Measurements from ENCODE around the gene TOMM6.

TOMM6 gene

DNA sequence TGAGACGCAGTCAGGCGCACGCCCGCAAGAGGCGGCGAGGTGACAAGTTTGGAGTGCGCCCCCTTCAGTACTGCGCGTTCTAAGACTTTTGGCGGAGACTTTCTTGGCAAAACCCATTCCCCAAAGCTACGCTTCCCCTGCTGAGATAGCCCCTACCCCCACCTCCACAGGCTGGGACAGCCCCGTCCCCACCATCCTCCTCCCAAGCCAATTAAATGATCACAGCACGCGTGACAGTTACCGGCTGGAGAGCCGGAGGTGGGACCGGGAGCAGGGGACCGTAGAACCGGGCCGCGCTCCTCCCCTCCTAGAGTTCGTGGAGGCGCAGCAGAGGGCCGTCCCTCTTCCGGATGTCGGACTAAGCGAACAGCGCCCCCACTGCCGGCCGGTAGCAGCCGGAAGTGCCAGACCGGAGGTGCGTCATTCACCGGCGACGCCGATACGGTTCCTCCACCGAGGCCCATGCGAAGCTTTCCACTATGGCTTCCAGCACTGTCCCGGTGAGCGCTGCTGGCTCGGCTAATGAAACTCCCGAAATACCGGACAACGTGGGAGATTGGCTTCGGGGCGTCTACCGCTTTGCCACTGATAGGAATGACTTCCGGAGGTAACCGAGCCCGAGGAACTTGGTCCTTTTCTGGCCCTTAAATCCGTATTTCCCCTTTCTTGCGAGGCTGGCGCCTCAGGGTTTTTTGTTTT lies at the start of gene TOMM6:
Gene TOMM6, plus strand, starts transcription at position 476 of the 699 bp plus-strand sequence. Its CDS starts 4 bp downstream, at position 480.
- no peak for FAIRE-seq

DNA sequence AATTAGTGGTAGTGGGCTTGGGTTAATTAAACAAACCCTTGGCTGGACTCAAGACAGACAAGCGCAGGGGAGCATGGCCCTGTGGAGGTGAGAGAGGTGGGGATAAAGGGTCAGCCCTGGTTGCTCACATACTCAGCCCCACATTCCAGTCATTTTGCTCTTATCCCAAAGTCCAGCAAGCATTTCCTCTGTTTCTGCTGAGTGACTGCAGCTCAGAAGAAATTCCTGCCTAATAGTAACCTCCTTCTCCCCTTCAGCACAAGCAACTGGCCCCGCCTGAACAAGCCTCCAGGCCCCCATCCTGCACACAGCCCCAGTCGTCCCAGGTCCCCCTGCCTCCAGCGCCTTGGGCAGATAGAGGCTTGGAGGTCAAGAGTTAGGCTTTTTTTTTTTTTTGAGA lies 48.5 kb upstream of the TOMM6 start:
- FAIRE-seq = no peak

DNA sequence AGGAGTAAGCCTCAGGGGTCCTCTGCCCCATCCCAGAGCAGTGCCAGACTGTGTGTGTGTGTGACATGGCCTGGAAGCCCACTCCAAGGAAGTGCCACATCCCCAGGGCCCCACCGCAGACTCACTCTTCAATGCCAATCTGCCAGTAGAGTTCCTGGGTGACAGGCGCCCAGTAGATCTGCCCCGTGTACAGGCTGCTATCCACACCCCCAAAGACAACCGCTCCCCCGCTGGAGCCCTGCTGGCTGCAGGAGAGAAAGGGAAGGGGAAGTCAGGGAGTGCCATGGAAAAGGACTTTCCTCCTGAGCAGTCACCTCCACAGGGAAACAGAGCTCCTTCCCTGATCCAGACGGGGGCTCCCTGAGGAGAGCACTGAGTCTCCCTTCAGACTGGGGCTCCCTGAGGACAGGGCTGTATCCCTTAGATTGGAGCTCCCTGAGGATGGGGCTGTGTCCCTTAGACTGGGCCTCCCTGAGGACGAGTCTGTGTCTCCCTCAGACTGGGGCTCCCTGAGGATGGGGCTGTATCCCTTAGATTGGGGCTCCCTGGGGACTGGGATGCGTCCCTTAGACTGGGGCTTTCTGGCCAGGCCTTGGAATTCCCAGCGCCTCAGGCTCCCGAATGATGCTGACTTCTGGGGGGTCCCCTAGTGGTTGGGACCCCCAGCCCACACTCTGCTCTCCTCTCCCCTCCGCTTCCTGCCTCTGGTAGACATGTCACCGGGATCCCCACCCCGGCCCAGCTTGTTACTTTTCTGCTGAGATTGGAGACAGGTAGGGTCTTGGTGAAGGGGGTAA lies 46.9 kb upstream of the TOMM6 start:
- no peak for FAIRE-seq

DNA sequence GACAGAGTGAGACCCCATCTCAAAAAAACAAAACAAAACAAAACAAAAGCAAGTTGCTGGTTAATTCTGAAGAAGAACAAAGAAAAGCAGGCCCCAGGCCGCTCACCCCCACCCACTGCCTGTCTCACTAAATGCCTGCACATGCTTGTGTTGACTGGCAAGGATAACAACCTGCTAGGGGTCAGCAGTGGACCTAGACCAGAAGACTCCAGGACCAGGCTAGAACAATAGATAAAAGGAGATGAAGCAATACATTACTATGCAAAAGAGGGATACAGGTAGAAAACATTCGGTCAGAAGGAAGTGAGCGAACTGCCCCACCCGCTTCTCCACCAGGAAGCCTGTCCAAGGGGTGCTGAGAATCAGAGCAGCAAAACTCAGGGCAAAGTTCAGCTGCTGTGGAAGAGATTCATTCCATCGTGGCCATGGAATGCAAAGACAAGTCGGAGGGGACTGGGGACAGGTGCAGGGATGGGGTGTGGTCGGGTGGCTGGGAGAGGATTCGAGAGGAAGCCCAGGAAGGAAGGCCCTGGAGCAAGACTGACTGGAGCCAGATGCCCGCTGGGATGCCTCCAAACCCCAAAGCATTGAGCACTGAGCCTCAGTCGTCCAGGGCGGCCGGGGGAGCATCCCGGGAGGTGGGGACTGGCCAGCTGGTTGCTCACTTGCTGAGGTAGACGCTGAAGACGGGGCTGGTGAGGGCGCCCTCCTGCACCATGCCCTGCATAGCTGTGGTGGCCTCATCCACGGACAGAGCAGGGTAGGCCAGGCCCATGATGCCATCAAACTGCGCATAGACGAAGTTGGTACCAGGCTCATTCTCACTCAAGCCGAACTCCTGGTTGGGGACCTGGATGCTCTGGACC lies 45.6 kb upstream of the TOMM6 start:
- no peak for FAIRE-seq

DNA sequence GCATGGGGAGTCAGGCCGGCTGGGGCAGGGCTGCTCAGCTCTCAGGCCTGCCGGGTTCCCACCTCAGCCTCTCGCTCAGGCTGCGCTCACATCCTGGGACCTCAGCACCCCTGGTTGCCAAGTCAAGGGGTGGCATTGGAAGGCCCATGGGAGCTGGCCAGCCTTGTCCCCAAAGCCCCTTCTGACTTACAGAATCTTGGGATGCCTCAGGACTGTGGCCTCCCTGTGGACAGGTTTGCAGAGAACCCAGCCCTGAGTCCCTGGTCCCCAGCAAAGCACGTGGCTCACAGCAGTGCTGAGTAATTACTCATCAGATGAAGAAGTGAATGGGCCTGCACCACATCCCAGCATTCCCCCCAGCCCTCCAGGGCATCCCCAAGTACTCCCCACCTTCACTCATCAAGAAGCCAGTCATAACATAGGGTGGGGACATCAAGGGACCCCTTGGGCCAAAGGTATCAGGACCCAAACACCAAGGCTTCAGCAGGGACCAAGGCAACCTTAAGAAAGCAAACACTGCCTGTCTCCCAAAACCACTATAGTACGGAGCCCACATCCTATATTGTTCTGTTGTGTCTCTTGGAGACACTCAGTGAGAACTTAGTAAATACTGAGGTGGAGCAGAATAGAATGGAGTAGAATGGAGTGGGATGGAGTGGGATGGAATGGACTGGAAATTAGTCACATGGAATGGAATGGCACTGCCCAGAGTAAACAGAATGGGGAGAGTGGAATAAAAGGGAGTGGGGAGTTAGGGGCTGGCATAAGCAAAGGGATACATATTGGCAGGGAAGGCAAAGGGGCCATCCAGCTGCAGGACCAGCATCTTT lies 43.9 kb upstream of the TOMM6 start:
- no peak for FAIRE-seq

DNA sequence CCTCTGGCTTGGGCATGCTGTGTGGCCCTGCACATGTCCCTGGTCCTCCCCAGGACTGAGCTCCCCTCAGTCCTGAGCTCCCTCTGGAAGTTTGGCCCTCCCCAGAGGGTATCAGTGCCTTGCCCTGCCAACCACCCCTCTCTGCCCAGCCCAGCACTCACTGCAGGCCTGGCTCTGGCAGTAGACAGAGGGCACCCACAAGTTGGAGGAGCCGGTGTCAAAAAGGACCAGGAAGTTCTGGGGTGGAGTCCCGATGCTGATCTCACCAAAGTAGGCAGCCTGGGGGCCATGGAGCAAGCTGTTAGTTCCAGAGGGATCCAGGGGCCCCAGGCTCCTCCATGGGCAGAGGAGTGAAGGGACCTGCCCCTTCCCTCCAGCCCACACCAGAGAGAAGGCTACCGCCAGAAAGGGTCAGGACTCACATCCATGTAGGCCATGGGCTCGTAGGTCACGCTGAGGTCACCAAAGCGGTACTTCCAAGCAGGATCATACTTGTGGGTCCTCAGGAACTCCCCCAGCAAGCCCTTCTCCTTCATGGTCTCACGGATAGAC lies 43.2 kb upstream of the TOMM6 start:
- FAIRE-seq = no peak

DNA sequence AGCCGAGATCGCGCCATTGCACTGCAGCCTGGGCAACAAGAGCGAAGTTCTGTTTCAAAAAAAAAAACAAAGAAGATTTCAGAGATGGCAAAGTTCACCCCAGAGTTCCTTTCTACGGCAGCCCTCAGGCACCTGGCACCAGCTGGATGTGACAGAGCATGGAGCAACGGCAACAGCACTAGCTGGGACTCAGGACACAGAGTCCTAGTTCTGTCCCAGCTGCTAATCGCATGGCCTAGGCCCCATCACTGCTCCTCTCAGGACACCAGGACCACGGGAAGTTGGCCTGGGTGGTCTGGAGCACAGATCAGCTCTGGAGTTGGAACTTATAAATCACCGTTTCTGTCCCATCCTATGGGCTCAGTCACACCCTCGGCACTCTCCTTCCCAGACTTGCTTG lies 41.4 kb upstream of the TOMM6 start:
- FAIRE-seq = no peak

DNA sequence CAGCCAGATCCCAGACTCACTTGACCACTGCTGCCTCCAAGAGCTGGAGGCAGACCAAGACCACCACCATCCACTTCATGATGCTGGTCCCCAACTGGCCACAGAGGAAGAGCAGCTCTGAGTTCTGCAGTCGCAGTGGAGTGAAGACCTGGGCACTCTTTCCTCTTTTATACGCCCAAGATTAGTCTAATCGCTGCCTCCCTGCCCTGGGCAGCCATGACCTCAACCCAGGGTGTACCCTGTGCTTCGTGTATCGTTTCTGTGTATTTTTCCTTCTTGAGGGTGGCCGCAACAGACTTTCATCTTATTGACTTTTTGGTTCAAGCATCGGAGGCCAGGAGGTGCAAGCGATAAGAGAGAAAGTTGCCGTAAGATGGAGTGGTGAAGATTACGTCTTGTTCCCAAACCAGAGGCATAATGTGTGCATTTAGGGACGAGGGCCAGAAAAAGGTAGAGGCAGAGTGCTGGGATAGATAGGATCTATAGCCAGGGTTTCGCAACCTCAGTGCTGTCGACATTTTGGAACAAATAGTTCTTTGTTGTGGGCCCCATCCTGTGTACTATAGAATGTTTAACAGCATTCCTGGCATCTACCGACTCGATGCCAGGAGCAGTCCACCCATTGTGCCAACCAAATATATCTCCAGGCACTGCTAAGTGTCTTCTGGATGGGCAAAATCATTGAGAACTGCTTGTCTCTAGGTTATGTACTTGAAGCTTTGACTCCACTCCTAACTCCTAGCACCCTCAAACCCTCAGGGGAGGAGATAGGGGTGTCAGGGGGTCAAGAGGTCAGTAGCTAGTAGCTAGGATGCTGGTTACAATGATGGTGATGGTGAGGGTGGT lies 40.0 kb upstream of the TOMM6 start, which contains the start of gene PGC:
Gene PGC, minus strand, starts transcription at position 142 of the 846 bp plus-strand sequence. Its CDS starts 63 bp downstream, at position 79.
- no peak for FAIRE-seq

DNA sequence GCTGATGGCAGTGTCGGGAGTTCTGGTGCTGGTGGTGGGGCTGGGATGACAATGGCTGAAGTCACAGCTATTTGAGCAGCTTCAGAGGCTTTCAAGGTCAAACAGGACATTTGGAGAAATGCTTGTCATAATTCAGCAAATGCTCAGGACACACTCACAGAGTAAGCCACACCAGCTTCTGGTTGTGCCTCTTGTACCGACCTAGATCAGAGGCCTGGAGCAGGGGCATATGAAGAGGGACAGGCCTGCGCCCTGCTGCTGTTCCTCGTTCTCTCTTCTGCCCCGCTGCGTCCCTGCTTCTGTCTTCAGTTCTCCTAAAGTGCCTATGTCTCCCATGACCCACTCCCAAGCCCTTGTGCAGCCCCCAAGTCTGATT lies 39.4 kb upstream of the TOMM6 start:
- no peak for FAIRE-seq

DNA sequence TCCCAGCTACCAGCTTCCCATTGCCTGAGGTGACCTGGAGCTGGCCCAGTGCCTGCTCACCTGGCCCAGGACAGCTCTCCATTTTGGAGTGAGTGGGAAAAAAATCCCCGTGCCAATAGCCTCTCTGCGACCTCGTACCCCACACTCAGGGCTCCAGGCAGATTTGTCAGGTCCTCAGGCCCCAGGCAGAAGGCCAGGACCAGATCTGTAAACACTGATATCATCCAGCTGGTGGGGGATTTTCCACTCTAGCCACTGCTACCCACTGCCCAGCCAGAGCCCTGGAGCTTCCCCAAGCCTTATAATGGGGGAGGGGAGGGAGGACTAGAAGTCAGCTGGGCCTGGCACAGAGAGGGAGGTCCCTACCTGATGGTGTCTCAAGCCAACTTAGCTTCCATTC lies 39.0 kb upstream of the TOMM6 start:
- no peak for FAIRE-seq

DNA sequence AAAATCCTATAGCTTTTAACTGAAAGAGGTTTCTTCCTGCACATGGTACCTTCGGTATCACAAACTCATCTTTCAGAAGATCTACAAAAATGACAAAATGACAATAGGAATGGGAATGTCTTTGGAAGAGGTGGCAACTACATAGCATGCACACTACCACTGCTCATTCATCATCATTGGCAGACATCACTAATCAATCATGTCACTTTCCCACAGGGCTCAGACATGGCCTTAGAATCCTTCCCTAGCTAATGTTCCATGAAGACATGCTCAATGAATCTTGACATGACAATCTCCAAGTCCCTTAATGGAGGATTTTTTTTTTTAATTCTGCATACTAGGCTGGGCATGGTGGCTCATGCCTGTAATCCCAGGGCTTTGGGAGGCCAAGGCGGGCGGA lies 37.1 kb upstream of the TOMM6 start:
- FAIRE-seq = no peak

DNA sequence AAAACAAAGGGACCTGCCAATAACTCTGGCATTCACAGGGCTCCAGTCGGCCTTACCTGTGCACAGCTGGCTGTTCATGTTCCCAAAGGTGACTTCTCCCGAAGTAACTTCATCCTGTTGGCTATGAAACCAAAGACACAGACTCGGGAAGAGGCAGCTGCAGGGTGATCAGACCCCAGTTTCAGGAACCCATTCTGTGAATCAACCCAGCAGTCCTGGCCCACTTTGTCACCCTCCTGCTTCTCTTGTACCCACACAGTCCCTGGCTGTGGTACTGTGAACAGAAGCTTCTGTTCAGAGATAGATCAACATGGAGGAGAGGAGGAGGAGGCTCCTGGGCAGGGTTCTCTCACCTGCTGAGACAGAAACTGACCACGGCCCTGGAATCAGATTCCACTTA lies 31.6 kb upstream of the TOMM6 start:
- no peak for FAIRE-seq

DNA sequence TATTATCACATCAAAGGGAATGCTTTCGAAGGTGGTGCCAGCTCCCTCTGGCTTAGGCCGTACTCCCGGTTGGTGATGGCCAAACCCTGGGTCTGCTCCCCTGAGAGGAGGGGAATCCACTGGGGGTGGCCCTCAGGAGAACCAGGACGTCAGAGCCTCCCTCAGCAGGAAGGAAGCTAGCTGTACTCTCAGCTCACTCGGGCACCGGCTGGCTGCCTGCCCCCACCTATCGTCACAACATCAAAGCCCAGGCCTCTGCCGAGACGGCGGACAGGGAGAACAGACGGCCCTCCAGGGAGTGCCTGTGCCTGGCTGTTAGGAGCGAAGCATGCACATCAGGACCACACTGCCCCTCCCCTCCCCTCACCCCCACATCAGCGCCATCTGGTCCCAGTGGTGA lies 31.1 kb upstream of the TOMM6 start:
- FAIRE-seq = no peak

DNA sequence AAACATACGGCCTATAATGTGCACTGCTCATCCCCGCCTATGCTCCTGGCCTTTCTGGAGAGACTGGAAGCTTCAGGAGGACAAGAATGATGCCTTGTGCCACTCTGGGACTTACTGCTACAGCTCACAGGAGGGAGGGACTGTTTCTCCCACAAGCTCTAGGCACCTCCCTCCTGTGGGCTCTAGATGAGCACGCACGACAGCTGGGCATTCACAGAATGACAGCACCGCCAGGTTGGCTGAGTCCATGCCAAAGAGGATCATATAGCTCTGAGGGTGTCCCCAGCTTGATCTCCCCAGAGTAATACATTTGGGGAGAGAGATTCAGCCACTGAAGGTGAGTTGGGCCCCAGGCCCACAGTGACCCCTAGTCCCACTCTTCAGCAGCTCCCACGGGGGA lies 30.2 kb upstream of the TOMM6 start:
- no peak for FAIRE-seq

DNA sequence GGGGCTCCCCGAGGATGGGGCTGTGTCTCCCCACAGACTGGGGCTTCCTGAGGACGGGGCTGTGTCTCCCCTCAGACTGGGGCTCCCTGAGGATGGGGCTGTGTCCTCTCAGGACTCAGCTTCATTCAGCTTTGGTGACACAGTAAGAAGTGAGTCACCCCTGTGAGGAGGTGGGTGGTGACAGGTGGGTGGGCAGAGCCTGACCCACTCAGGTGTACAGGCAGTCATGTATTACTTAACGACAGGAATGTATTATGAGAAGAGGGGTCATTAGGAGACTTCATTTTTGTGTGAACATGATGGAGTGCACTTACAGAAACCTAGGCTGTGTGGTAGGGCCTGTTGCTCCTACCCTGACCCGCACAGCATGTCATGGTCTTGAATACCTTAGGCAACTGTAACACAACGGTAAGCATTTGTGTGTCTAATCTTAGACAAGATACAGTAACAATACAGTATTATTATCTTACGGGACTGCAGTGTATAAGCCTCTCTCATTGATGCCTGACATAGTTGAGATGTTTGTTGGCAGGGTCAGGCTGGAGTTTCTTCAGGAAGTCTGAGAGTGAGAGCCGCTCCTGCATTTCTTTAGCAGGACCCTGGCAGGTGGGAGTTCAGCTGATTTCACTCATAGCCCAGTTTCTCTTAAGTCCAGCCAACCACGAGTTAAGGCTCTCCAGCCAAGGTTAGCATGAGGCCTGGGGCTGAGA lies 29.4 kb upstream of the TOMM6 start:
- no peak for FAIRE-seq

DNA sequence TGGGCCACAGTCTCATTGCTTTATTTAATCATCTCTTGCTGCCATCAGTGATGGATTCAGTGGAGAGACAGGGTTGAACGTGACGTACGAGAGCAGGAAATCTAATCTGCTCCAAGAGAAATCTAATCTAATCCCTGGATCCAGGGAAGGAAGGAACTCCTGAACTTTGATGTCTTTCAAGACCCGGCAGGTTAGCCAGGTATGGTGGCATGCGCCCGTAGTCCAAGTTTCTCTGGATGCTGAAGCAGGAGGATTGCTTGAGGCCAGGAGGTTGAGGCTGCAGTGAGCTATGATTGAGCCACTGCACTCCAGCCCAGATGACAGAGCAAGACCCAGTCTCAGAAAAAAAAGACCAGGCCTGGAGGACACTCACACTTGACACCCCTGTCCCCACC lies 28.9 kb upstream of the TOMM6 start:
- no peak for FAIRE-seq

DNA sequence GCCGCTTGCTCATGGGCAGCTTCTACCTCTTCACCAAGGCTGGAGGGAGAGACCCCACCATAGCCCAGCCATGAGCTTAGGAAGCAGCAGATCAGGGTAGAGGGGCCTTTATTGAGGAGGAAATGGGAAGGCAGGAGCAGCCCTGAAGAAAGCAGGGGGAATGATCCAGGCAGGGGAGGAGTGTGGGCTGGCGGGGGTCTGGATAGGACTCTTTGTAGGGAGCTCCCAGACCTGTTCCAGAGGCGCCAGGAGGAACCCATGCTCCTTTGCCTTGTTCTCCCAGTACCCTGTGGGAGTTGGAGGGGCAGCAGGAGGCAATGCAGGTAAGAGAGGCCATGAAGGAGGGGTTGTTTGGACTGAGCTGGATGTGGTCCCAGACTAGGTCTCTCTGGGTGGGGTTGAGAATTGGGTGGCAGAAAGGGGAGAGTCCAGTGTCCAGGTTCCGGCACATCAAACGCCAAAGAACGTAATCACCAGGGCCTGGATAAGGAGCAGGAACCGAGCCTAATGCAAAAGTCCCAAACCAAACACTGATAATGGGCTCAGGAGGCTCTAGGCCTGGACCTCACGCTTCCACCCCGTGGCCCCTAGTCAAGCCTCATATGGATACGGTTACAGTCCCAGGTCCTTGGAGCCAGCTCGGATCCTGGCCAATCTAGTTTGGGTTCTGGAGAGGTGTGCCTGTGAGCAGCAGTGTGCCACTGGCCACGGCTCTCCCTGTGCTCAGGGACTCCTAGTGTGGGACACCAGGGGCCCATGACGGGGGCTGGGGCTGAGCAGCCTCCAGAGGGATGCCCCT lies 28.2 kb upstream of the TOMM6 start:
- no peak for FAIRE-seq

DNA sequence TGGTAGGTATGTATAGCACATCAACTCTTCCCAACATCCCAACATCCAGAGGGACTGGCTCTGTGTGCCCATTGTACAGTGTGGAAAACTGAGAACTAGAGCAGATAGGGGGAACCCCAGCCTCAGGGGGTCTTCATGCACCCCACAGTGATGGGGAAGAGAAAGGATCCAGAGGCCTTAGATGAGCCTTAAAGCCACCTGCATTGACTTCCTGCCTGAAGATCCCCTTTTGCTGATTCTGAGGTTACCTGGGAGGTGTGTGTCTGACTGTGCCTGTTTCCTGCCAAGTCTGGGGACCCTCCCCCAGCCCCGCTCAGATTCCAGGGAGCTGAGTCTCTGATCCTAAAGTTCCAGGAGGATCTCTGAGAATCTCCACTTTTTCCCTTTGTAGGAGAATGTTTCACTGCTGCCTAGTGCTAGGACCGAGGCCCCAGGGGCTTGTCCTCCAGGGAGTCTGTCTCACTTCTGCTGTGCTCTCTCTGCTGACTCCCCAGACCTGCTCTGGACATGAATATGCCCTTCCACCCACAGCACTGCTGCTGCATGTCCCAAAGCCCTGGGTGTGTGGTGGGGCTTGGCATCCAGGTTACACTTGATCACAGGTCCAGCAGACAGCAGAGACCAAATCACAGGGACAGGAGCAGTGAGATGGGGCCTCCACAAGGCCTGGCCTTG lies 27.5 kb upstream of the TOMM6 start:
- FAIRE-seq = no peak

DNA sequence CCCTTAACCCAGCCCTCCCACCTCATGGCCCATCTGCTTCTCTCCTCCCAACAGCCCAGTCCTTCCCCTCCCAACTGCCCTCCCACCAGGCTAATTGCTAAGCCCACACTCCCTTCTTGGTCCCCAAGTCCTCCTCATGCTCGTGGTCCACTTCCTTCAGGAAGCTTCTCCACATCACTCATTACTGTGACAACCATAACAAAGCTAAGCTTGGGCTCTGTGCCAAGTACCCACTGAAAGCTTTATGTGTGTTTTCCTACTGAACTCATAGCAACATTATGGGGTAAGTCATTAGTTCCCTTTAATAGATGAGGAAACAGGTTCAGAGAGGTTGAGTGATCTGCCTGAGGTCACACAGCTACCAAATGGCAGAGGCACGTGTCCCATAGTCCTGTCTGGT lies 24.0 kb upstream of the TOMM6 start:
- no peak for FAIRE-seq

Measured in endometrium (tissue), 2 donors.